Naive thymus-derived CD4-positive, alpha-beta T cell (primary cell): ENCODE measurements around the gene PARVG. TPM values are rescaled to one million over a fixed set of nuclear protein-coding genes. Genes with fewer than 3 reads are reported as not detected.
A peak's percentile ranks its signal among the peaks of the same experiment; 100 is the strongest.

Experiments used
- ATAC-seq: fragments of 150-1000 bp; cut with Tn5 transposase; 2 replicates; pipeline ENCODE4 v1.10.0; 2021; ENCODE audit warnings: mild to moderate bottlenecking, moderate library complexity
- CTCF ChIA-PET: fragments of 350-600 bp; sonication (Branson Sonifier 250); formaldehyde crosslinking; loops from one replicate; lab custom pipeline; 2021; ENCODE audit warnings: antibody characterized with exemption; lab: Charles Lee
- POLR2A ChIA-PET: fragments of 350-600 bp; sonication (Branson Sonifier 250); formaldehyde crosslinking; loops from one replicate; lab custom pipeline; 2021; ENCODE audit warnings: antibody characterized with exemption, inconsistent platforms; lab: Charles Lee
- DNase-seq, 9 donors: peaks; one replicate each; pipeline versions ENCODE4 v3.0.0 to v3.0.0-alpha.2; 2020 to 2022; ENCODE audit warnings: mixed read lengths in 1 of 9
- H3K27ac ChIP-seq: one replicate; pipeline ENCODE4 v1.7.0; 2013; ENCODE audit warnings: mild to moderate bottlenecking, low read depth, low read length, moderate library complexity
- H3K27me3 ChIP-seq, 2 donors: one replicate each; pipeline ENCODE4 v1.7.0; 2013; ENCODE audit warnings: low read length in 2 of 2, mild to moderate bottlenecking in 2 of 2, moderate library complexity in 2 of 2; ENCODE audit not compliant: control insufficient read depth in 2 of 2, insufficient read depth in 2 of 2
- H3K36me3 ChIP-seq, 3 experiments: 1 replicate in 2 of 3; 2 replicates in 1 of 3; pipeline ENCODE4 v1.7.0; 2013; ENCODE audit warnings: low read length in 3 of 3, mild to moderate bottlenecking in 3 of 3, moderate library complexity in 1 of 3; ENCODE audit not compliant: insufficient read depth in 3 of 3, control insufficient read depth in 2 of 3
- H3K4me1 ChIP-seq, 2 donors: one replicate each; pipeline ENCODE4 v1.7.0; 2013; ENCODE audit warnings: low read length in 2 of 2, mild to moderate bottlenecking in 2 of 2, moderate library complexity in 1 of 2; ENCODE audit not compliant: control insufficient read depth in 2 of 2, insufficient read depth in 2 of 2
- H3K4me3 ChIP-seq: 2 replicates; pipeline ENCODE4 v1.7.0; 2013; ENCODE audit warnings: mild to moderate bottlenecking, low read length
- H3K9me3 ChIP-seq, 3 experiments: 1 replicate in 2 of 3; 2 replicates in 1 of 3; pipeline ENCODE4 v1.7.0; 2013; ENCODE audit warnings: low read length in 3 of 3; ENCODE audit not compliant: control insufficient read depth in 2 of 3
- H3K27ac Mint-ChIP-seq, 9 donors: one replicate each; pipeline ENCODE4 v1.8.0; 2020 to 2022; ENCODE audit warnings: mixed read lengths in 9 of 9, mild to moderate bottlenecking in 8 of 9, moderate library complexity in 5 of 9, inconsistent platforms in 2 of 9
- H3K27me3 Mint-ChIP-seq, 5 donors: one replicate each; pipeline ENCODE4 v1.8.0; 2021 to 2022; ENCODE audit warnings: mixed read lengths in 5 of 5, mild to moderate bottlenecking in 1 of 5
- H3K36me3 Mint-ChIP-seq, 5 donors: one replicate each; pipeline ENCODE4 v1.8.0; 2020 to 2022; ENCODE audit warnings: mixed read lengths in 5 of 5, mild to moderate bottlenecking in 3 of 5, inconsistent platforms in 1 of 5
- H3K4me1 Mint-ChIP-seq, 7 donors: one replicate each; pipeline ENCODE4 v1.8.0; 2020 to 2022; ENCODE audit warnings: mixed read lengths in 7 of 7, mild to moderate bottlenecking in 3 of 7, inconsistent platforms in 1 of 7
- H3K4me3 Mint-ChIP-seq, 10 donors: one replicate each; pipeline ENCODE4 v1.8.0; 2020 to 2022; ENCODE audit warnings: mild to moderate bottlenecking in 10 of 10, mixed read lengths in 10 of 10, moderate library complexity in 6 of 10, inconsistent platforms in 2 of 10
- H3K9me3 Mint-ChIP-seq, 11 donors: one replicate each; pipeline ENCODE4 v1.8.0; 2020 to 2022; ENCODE audit warnings: mixed read lengths in 11 of 11, mild to moderate bottlenecking in 4 of 11, inconsistent platforms in 1 of 11, moderate library complexity in 1 of 11
- intact Hi-C, 2 donors: fragments of 100-400 bp; cut with micrococcal nuclease; formaldehyde crosslinking; loops; one replicate each; pipeline ENCODE4 v1.15.1; 2023
- polyA plus RNA-seq, 2 donors: library from polyadenylated mRNA; unstranded; fragments of 300-500 nt; fragmentation: Illumina TruSeq; gene quantifications; one replicate each; pipeline ENCODE4 v1.2.3, GENCODE V29; 2021
- total RNA-seq, 6 experiments: library from RNA in 5 of 6; stranded (reverse) in 5 of 6; gene quantifications; 1 replicate in 5 of 6; 2 replicates in 1 of 6; pipeline ENCODE4 v1.2.3 and lab custom pipeline; 2021 to 2026

The PARVG gene
- total and polyA plus RNA-seq, 7 experiments from 2014 or later = 36.4 to 209 (median 142) TPM

- ChIA-PET POLR2A (no interaction called here), CTCF (no interaction called here)
- H3K27me3 ChIP-seq = no peaks in the 10 kb centered on the region
- peak overlapping the region in 1 of 9 donors; percentile 85 for H3K27ac Mint-ChIP-seq
- H3K4me3 ChIP-seq = no peak overlapping the region
- H3K27me3 Mint-ChIP-seq = no peaks in the 10 kb centered on the region
- peaks cover 10 to 11% of the 10 kb centered on the region in 2 donors for H3K4me1 ChIP-seq
- H3K27ac ChIP-seq = no peak overlapping the region
- H3K4me1 Mint-ChIP-seq = peaks cover 16 to 28% (median 23%) of the 10 kb centered on the region in 7 donors
- intact Hi-C loops = loop anchor here (10.0 kb wide), 4 partner anchors 101 to 499 kb away; partner anchors contain the start of gene EFCAB6 (in 1 of the 2)
- no peak overlapping the region for H3K4me3 Mint-ChIP-seq
- H3K36me3 ChIP-seq = peaks cover 0 to 24% (median 0%) of the 10 kb centered on the region in 3 experiments
- DNase-seq (no peak), ATAC-seq (no peak)
- peaks cover 0 to 8% (median 0%) of the 10 kb centered on the region in 5 donors for H3K36me3 Mint-ChIP-seq
- no peaks in the 10 kb centered on the region for H3K9me3 ChIP-seq
- no peaks in the 10 kb centered on the region for H3K9me3 Mint-ChIP-seq
Measured at GRCh38 chr22:44186121-44186510, 5.4 kb downstream of the PARVG start.

GRCh38 chr22:44186737-44187136 lies 6.0 kb downstream of the PARVG start:
- Mint-ChIP-seq H3K27me3 (no peaks in the 10 kb centered on the region), H3K9me3 (no peaks in the 10 kb centered on the region), H3K4me1 (peaks cover 16 to 30% (median 26%) of the 10 kb centered on the region in 7 donors), H3K36me3 (peaks cover 0 to 8% (median 0%) of the 10 kb centered on the region in 5 donors), H3K4me3 (no peak overlapping the region), H3K27ac (peak overlapping the region in 1 of 9 donors; percentile 36)
- Histone ChIP-seq H3K36me3 (peaks cover 0 to 21% (median 0%) of the 10 kb centered on the region in 3 experiments), H3K27ac (no peak overlapping the region), H3K9me3 (no peaks in the 10 kb centered on the region), H3K27me3 (no peaks in the 10 kb centered on the region), H3K4me1 (peaks cover 10 to 16% of the 10 kb centered on the region in 2 donors), H3K4me3 (no peak overlapping the region)
- POLR2A ChIA-PET = no interaction called here
- ATAC-seq (no peak), DNase-seq (no peak)
- CTCF ChIA-PET = no interaction called here
- intact Hi-C loops = loop anchor here (10.0 kb wide), 4 partner anchors 102 to 498 kb away; partner anchors contain the start of gene EFCAB6 (in 1 of the 2)

GRCh38 chr22:44187652-44188230 lies 7.0 kb downstream of the PARVG start:
- Mint-ChIP-seq H3K9me3 (no peaks in the 10 kb centered on the region), H3K4me1 (peaks cover 13 to 31% (median 28%) of the 10 kb centered on the region in 7 donors), H3K36me3 (peaks cover 0 to 12% (median 0%) of the 10 kb centered on the region in 5 donors), H3K27me3 (no peaks in the 10 kb centered on the region), H3K27ac (peak overlapping the region in 2 of 9 donors; percentile 43 to 58), H3K4me3 (no peak overlapping the region)
- Histone ChIP-seq H3K36me3 (peaks cover 0 to 21% (median 0%) of the 10 kb centered on the region in 3 experiments), H3K4me1 (peaks cover 16 to 20% of the 10 kb centered on the region in 2 donors), H3K4me3 (no peak overlapping the region), H3K27ac (no peak overlapping the region), H3K9me3 (no peaks in the 10 kb centered on the region), H3K27me3 (no peaks in the 10 kb centered on the region)
- DNase-seq (no peak), ATAC-seq (no peak)
- ChIA-PET POLR2A (no interaction called here), CTCF (interaction anchor here (0.6 kb wide), 1 partner anchor 105 kb away, joined by 4 read pairs; no protein-coding TSS in a partner anchor)
- intact Hi-C loops = loop anchor here (10.0 kb wide), 4 partner anchors 103 to 497 kb away; partner anchors contain the start of gene EFCAB6 (in 1 of the 2)

- ChIA-PET POLR2A (no interaction called here), CTCF (interaction anchor here (0.6 kb wide), 1 partner anchor 106 kb away, joined by 4 read pairs; no protein-coding TSS in a partner anchor)
- intact Hi-C loops = loop anchor here (10.0 kb wide), 4 partner anchors 104 to 496 kb away; partner anchors contain the start of gene EFCAB6 (in 1 of the 2)
- peaks cover 0 to 18% (median 1%) of the 10 kb centered on the region in 5 donors for H3K36me3 Mint-ChIP-seq
- Histone ChIP-seq H3K36me3 (peaks cover 0 to 21% (median 0%) of the 10 kb centered on the region in 3 experiments), H3K27ac (no peak overlapping the region), H3K4me1 (peaks cover 16 to 20% of the 10 kb centered on the region in 2 donors), H3K4me3 (no peak overlapping the region), H3K27me3 (no peaks in the 10 kb centered on the region), H3K9me3 (no peaks in the 10 kb centered on the region)
- H3K4me3 Mint-ChIP-seq = no peak overlapping the region
- H3K4me1 Mint-ChIP-seq = peaks cover 16 to 33% (median 28%) of the 10 kb centered on the region in 7 donors
- no peak for DNase-seq
- H3K9me3 Mint-ChIP-seq = no peaks in the 10 kb centered on the region
- ATAC-seq = no peak
- no peaks in the 10 kb centered on the region for H3K27me3 Mint-ChIP-seq
- peak overlapping the region in 3 of 9 donors; percentile 6 to 85 (median 80) for H3K27ac Mint-ChIP-seq
Measured at GRCh38 chr22:44188316-44188715, 7.6 kb downstream of the PARVG start.

GRCh38 chr22:44188986-44189630 lies 8.4 kb downstream of the PARVG start:
- CTCF ChIA-PET = no interaction called here
- no peaks in the 10 kb centered on the region for H3K27me3 Mint-ChIP-seq
- no peaks in the 10 kb centered on the region for H3K9me3 Mint-ChIP-seq
- Histone ChIP-seq H3K27ac (no peak overlapping the region), H3K36me3 (peaks cover 0 to 21% (median 0%) of the 10 kb centered on the region in 3 experiments), H3K27me3 (no peaks in the 10 kb centered on the region), H3K4me3 (no peak overlapping the region), H3K4me1 (peaks cover 20 to 26% of the 10 kb centered on the region in 2 donors), H3K9me3 (no peaks in the 10 kb centered on the region)
- H3K36me3 Mint-ChIP-seq = peaks cover 0 to 25% (median 8%) of the 10 kb centered on the region in 5 donors
- POLR2A ChIA-PET = interaction anchor here (1.5 kb wide), 1 partner anchor 8 kb away, joined by 5 read pairs; the partner anchor contains the start of gene PARVG
- DNase-seq = no peak
- no peak for ATAC-seq
- H3K4me1 Mint-ChIP-seq = peaks cover 23 to 37% (median 30%) of the 10 kb centered on the region in 7 donors
- H3K27ac Mint-ChIP-seq = no peak overlapping the region
- intact Hi-C loops = loop anchor here (10.0 kb wide), 4 partner anchors 104 to 496 kb away; partner anchors contain the start of gene EFCAB6 (in 1 of the 2)
- H3K4me3 Mint-ChIP-seq = no peak overlapping the region

- H3K36me3 ChIP-seq = peaks cover 0 to 25% (median 0%) of the 10 kb centered on the region in 3 experiments
- ChIA-PET CTCF (no interaction called here), POLR2A (interaction anchor here (0.6 to 1.5 kb wide), 2 partner anchors 9 to 21 kb away, joined by 3 to 5 read pairs; partner anchors contain the start of gene PARVG)
- peak overlapping the region in 1 of 9 donors; percentile 55 for H3K27ac Mint-ChIP-seq
- peaks cover 0 to 4% (median 0%) of the 10 kb centered on the region in 11 donors for H3K9me3 Mint-ChIP-seq
- ATAC-seq (no peak), DNase-seq (no peak)
- peaks cover 4 to 33% (median 14%) of the 10 kb centered on the region in 5 donors for H3K36me3 Mint-ChIP-seq
- H3K4me1 Mint-ChIP-seq = peaks cover 27 to 38% (median 33%) of the 10 kb centered on the region in 7 donors
- intact Hi-C loops = no loop called here
- peaks cover 23 to 26% of the 10 kb centered on the region in 2 donors for H3K4me1 ChIP-seq
- no peaks in the 10 kb centered on the region for H3K27me3 Mint-ChIP-seq
- H3K9me3 ChIP-seq = no peaks in the 10 kb centered on the region
- no peak overlapping the region for H3K4me3 ChIP-seq
- H3K27ac ChIP-seq = no peak overlapping the region
- H3K4me3 Mint-ChIP-seq = no peak overlapping the region
- H3K27me3 ChIP-seq = no peaks in the 10 kb centered on the region
Measured at GRCh38 chr22:44190381-44190976, 9.8 kb downstream of the PARVG start.
